ELR (cell line): ENCODE data around the gene REEP2.

ENCODE experiments used
- DNase-seq: peaks from one replicate; pipeline ENCODE4 v3.0.0-alpha.2; 2015; ENCODE audit warnings: low read depth

REEP2 gene

DNA sequence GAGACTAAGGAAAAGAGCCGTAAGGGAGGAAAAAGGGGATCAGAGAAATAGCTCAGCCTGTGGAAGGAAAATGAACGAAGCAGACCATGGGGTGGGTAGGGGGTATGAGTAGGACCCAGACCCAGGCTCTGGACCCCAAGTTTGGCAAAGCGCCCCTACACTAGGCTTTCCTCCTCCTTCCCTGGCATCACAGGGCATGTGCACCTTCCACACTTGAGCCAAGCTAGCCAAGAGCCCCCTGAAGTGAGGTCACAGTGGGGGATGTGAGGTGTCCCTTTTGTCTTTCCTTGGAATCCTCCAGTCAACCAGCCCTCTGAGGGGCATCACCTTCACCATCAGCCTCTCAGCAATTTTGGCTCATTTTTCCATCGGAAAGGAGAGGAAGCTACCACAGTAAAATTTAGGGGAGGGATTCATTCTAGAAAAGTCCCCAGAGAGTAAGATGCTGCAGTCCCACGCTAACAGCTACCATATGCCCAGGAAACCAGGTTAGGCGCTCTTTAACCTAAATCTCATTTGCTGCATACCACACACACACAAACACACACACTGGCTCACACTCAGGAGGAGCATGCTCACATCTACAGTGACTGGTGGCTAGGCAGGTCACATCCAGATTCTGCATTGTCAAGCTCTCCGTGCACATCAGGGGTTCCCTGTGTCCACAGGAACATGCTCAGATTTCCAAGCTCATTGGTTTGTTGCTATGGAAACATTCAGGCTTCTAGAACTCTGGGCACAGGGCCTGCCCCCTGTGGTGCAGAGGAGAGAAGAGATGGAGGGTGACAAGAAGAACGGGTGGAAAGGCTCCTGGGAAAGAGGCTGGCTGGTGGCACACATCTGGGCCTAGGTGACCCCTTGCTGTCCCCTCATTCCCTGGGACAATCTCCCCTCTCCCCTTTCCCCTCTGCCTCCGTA, 9.9 kb downstream of the REEP2 start:
- peak; percentile 39 for DNase-seq

DNA sequence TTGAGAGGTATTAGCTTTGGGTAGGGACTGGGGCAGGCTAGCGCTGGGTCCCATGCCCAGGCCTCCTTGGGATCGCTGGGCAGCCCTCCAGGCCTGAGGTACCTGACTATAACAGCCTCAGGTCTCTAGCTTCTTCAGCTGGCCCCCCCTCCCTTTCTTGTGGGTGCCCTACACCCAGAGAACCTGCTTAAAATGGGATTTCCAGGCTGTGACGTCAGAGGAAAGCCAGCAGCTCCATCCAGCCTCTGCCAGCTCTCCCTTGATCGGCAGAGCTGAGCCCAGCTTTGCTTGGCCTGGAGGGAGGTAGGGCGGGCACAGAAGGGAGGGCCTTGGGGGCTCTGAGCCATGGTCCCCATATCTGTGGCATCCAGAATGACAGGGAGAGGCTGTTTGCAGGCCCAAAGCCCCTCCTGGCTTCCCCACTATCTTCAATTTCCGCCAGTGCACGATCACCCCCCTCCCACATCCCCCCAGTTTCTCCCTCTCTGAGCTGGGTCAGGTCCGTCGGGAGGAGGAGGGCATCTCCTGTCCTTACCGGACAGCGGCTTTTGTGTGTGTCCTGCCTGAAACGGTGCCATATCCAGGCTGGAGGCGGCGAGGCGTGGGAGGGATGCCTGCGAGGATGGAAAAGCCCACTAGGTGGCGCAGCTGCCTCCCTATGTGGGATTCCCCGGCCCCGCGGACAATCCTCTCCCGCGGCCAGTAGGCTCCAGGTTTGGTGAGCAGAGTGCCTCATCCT, 10.8 kb downstream of the REEP2 start:
- peak; percentile 90 for DNase-seq

DNA sequence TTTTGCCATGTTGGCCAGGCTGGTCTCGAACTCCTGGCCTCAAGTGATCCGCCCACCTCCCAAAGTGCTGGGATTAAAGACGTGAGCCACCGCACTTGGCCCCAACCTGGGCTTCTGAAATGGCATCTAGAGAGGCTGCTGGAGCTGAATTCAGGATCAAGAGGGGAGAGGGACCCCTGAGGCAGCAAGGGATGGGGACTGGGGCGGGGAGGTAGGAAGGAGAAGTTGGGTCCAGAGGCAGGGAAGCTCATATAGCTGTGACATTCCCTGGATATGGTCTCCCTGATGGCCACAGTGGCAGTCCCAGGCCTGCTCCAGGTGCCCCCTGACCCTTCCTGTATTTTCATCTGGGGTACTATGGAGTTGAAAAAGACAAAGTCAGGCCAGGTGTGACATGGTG, 12.1 kb downstream of the REEP2 start:
- no peak for DNase-seq

DNA sequence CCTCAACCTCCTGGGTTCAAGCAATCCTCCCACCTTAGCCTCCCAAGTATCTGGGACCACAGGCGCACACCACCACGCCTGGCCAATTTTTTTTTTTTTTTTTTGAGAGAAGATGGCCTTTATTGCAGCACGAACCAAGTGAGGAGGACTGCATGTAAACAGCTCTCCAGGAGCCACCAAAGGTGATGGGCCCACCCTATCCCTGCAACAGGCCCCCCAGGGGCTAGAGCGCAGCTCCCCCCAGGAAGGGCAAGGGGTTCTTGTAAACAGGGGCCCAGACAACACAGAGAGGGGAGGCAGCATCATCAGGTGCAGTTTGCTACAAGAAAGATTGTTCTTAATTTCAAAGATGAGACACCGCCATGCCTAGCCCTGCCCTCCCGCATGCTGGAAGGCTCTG, 13.9 kb downstream of the REEP2 start:
- no peak for DNase-seq

DNA sequence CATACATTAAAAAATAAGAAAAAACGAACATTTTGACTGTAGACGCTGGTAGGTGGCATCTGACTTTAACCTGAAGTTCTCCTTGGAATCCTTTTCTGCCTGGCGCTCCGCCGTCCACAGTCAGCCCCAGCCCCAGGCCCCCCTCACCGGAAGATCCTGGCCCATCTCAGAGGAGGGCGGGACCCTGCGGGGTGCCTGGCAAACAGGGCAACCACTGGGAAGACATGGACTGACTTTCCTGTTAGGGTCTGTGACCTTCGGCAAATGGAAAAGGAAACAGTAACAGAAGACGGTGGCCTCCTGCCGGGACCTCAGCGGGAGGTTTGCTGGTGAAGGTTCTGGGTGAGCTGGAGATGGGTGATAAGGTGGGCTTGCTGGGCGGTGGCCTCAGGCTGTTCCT, 14.7 kb downstream of the REEP2 start:
- DNase-seq: no peak

DNA sequence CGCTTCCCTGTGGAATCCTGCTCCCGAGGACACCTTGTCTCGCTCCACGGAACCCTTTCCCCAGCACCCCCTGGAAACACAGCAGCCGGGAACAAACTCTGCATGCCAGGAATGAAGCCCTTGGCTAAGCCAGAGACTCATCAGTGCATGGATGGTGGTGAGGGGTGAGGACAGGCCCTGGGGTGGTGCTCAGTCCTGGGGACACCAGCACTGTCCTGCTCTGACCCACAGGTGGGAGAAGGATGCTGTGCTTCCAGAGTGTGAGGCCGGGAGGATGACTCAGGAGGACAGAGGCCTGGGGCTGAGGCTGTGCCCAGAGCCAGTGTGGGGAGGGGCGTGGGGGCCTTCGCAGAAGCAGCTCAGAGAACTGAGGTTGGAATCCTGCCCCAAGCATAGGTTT, 15.3 kb downstream of the REEP2 start:
- no peak for DNase-seq

DNA sequence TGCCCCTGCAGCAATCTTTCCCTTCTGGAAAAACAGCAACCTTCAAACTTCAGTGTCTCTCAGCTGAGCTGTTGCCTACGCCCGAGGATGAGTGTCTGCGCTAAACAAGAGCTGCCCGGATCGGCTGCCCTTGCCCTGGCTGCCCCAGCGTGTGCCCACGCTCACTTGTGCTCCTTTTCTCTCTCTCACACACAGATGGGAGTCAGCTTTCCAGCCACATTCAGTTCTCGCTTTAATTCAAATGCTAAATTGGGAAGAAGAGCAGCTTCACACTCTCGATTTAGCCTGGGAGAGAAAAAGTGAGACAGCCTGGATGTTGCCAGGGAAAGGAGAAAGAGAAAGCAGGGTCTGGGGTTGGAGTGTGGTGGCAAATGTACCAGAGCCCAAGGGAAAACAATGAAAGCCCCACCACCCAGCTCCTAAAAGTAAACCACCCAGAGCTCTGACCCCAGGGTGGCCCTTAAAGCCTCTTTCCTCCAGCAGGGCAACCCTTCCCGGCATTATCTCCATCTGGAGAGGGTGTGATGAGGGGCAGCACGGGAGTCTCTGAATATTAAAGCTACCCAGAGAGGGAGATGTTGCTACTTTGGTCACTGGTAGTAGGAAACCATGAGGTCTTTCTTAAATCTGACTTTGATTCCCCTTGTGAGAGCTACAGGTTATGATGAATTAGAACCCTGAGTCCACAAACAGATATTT, 16.5 kb downstream of the REEP2 start:
- no peak for DNase-seq

DNA sequence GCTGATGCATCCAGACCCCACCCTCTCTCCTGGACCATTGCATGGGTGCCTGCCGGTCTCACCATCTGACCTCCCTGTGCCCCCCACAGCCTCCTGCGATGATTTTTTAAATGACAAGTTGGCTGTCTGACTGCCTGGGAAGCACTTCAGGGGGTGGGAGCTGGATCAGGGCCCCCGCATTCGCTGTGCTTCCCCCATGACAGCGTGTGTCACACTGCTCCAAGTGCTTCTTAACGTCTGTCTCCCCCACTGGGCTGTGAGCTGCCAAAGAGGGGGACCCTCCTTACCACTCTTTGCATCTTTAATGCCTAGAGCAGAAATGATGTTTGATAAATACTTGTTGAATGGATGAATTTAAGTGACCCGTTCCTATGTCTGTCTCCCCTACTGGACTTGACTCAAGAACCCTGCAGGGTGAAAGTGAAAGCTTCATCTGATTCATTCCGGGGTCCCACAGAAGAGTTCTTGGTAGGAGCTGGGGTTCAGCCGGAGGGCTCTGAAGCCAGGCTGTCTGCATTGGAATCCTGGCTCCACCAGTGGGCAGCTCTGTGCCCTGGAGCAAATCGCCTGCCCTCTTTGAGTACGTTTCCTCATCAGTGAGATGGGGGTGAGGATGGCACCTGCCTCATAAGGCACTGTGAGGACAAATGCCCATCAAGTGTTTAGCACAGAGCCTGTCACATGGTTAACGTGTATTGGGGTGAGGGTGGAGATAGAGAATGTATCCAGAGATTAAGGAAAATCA, 18.8 kb downstream of the REEP2 start:
- no peak for DNase-seq

DNA sequence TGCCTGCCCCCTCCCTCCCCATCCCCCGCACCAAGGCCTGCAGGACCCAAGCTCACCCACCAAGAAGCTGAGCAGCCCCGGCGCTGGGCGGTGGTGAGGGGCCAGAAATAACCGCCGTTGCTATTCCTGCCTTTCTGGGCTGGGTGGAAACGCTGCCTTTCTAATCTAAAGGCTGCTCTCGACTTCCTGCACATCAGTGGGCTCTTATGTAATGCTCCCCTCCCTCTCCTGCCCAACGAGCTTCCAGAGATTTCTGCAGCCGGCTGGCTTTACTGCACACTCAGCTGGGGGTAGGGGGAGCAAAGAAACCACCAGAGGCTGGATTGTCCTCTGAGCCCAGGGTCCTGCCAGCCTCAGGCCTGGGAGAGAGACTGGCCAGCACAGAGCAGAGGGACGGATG, 19.5 kb downstream of the REEP2 start:
- DNase-seq: no peak

DNA sequence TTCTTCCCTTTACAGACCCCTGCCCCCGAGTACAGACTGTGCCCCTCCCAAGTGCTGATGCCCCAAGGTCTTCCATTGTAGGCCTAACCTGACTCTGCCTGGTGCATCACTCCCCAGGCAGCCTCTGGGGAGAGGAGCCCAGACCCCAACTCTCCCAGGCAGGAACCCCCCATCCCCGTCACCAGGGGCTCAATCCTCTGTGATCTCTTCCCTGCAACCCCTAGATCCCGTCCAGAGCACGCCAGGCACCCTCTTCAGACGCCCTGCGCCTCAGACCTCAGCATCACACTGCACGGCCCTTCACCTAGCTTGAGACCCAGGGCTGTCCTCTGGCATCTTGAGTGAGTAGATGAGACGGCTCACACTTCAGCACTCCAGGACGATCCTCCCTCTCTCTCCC, 20.0 kb downstream of the REEP2 start:
- no peak for DNase-seq

DNA sequence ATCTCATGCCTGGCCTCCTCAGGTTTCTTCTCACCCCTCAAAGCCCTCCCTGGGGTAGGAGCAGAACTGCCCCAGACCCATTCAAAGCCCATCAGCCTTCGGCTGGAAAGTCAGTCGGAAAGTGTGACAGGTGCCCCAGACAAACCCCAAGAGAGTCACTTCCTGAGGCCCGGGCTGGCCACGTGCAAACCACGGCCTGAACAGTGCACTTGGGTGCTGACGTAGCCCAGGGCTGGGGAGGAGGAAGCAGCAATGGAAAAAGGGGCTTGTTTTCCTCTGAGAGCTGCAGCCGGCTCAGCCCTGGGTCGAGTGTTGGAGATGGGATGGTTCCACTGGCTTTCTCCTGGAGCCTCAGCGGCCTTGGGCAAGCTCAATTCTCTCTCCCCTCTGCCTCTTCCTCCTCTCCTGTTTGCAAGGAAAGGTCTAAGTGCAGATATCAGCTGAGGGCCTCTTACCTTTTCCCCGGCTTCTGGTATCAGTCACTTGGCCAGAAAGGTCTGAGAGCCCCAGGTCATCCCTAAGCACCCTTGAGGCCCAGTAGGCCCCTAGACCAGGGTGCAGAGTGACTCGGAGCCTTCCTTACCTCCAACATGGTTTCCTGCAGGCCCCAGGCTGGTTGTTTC, 20.6 kb downstream of the REEP2 start:
- no peak for DNase-seq

DNA sequence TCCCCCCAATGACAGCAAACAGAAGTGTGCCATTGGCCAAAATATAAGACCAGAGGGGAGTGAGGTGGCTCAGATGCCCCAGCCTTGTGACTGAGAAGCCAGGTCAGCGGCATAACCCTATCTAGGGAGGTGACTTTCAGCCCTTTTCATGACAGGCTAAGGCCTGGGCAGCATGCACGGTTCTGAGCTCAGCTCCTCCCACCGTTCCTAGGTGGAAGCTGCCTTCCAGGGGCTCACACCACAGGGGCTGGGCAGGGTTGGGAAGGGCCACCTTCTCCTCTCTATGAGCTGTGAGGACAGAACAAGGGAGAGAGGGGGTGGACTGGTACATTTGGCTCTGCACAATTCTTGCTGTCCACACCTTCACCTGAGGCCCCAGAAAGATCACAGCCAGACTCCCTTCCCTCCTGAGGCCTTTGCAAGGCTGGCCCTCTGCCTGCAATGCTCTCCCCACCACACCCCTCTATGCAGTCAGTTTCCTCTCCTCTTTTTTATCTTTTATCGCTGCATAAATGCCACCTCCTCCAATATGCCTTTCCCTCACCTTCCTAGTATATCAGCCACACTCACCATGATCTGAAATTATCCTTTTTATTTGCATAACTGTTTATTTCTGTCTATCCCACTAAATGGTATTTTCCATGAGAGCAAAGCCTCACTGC, 21.3 kb downstream of the REEP2 start:
- DNase-seq: no peak

DNA sequence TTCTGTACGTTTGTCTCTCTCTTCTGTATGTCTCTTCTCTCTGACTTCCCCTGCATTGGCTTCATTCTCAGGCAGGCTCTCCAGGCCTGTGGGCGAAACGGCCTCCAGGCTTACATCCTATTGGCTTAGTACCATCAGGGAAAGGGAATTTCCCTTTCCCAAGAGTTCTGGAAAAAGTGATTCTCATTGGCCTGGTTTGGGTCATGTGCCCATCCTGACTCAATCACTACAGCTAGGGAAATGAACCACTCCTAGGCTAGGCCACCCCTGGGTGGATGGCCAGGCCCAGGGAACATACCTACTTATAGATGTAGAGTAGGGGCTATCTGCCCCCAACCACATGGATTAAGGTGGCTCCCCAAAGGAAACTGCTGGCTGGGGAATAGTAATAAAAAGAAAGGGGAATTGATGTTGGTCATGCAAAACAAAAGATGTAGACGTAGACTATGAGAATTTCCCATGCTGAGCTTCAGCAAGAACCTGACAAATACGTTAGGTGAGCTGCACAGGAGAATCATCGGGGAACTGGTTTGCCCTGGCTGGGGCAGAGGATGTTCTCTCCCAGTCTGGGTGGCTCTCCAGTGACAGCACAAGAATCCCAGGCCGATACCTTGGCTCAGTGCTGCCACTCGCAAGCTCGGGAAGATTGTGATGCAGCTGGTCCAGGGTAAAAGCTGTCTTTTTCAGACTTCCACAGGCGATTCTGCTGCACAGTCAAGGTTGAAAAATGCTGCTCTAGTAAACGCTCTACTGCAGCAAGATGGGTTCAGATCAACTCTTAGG, 22.7 kb downstream of the REEP2 start:
- DNase-seq: peak; percentile 90

DNA sequence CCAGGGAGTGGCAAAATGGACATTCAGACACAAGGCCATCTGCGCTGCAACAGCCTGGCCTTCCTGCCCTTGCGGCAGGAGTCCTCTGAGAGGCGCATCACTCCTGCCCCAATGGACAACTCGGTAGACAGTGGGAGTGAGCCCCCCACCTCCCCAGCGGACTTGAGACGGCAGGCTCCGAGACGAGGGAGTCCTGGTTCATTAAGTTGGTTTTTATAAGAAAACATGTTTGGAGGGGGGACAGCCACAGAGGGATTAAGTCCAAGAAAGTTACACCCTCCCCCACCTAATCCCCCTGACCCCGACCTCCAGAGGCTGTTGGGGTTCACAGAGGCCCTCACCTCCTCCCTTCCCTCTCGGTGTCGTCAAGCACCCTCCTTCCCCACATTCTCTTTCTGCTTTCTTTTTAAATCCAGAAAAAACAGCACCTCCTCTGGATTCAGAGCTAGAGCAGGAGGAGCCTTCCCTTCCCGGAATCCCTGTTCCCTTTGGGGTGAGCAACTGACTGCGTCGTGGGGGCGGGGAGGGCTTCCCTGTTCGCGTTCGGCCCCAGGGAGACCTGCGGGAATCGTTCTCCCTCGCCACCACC, 24.7 kb downstream of the REEP2 start:
- peak; percentile 36 for DNase-seq

DNA sequence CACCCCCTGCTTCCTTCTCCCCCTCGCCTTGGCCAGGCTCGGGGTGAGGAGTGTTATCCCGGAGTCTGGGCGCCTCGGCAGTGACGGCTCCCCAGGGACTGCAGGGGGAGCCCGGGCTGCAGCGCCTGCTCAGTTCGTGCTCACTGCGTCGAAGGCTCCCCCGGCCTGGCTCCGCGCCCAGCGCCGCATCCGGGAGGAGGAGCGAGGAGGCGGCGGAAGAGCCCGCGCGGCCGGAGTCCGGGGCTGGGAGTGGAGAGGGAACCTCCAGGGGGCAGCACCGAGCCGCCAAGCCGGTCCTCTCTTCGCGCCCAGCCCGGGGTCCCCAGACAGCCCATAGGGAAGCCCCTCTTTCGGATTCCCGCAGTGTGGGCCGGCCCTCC, 25.1 kb downstream of the REEP2 start:
- DNase-seq: peak; percentile 96

DNA sequence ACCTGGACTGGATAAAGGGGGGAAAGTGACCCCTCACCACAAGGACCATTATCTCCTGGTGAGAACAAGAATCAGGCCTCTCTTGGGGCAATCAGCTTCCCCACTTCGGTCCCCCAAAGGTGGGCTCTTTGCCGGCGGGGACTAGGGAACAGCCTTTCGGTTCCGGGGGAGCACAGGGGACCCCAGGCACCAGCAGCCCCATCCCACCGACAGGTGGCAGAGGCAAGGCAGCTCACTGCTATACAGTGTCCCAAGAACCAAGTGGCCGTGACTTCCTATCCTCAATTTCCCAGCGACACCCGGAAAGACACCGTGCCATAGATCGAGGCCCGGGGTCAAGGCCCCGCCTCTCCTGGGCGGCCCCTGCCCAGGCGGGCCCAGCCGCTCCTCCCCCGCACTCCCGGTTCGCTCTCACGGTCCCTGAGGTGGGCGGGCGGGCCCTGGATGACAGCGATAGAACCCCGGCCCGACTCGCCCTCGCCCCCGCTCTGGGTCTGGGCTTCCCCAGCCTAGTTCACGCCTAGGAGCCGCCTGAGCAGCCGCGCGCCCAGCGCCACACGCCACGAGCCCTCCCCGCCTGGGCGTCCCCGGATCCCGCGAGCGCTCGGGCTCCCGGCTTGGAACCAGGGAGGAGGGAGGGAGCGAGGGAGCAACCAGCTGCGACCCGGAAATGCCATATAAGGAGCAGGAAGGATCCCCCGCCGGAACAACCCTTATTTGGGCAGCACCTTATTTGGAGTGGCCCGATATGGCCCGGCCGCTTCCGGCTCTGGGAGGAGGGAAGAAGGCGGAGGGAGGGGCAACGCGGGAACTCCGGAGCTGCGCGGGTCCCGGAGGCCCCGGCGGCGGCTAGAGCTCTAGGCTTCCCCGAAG, 25.8 kb downstream of the REEP2 start:
- DNase-seq: peak; percentile 100

DNA sequence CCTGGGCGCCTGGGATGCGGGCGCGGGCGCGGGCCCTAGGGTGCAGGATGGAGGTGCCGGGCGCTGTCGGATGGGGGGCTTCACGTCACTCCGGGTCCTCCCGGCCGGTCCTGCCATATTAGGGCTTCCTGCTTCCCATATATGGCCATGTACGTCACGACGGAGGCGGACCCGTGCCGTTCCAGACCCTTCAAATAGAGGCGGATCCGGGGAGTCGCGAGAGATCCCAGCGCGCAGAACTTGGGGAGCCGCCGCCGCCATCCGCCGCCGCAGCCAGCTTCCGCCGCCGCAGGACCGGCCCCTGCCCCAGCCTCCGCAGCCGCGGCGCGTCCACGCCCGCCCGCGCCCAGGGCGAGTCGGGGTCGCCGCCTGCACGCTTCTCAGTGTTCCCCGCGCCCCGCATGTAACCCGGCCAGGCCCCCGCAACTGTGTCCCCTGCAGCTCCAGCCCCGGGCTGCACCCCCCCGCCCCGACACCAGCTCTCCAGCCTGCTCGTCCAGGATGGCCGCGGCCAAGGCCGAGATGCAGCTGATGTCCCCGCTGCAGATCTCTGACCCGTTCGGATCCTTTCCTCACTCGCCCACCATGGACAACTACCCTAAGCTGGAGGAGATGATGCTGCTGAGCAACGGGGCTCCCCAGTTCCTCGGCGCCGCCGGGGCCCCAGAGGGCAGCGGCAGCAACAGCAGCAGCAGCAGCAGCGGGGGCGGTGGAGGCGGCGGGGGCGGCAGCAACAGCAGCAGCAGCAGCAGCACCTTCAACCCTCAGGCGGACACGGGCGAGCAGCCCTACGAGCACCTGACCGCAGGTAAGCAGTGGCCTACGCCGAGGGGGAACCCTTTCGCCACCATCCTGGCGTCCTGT, 26.6 kb downstream of the REEP2 start, which contains the start of gene EGR1:
Gene EGR1 (plus strand): TSS at position 219 of the 864 bp plus-strand sequence. CDS start 283 bp downstream, at position 502.
- DNase-seq: peak; percentile 98
